ENCODE results near the gene GLYATL2.

GLYATL2 gene

GRCh38 chr11:58801302-58801701 lies 43.2 kb downstream of the GLYATL2 start:
- Histone ChIP-seq H3K9me3 (ENCODE audit: insufficient read depth, low read depth, low read length) (peaks cover 77% of the 10 kb centered on the region), H3K4me1 (ENCODE audit: insufficient read depth, low read length) (peaks cover 4% of the 10 kb centered on the region; the same call in 1 of the 2 replicates), H3K9ac (ENCODE audit: low read depth, low read length) (no peak overlapping the region), H3K27ac (ENCODE audit: low read depth, low read length) (no peak overlapping the region), H3K27me3 (ENCODE audit: insufficient read depth, low read length) (no peaks in the 10 kb centered on the region), H3K36me3 (ENCODE audit: insufficient read depth, low read length) (no peaks in the 10 kb centered on the region), H3K4me3 (ENCODE audit: low read length) (no peak overlapping the region)
- 76% methylated on average over 2 of the region's 2 CpGs for WGBS

- H3K36me3 ChIP-seq (ENCODE audit: insufficient read depth, low read length): no peaks in the 10 kb centered on the region
- H3K9me3 ChIP-seq (ENCODE audit: insufficient read depth, low read depth, low read length): peaks cover 74% of the 10 kb centered on the region
- peaks cover 4% of the 10 kb centered on the region; the same call in 1 of the 2 replicates for H3K4me1 ChIP-seq (ENCODE audit: insufficient read depth, low read length)
- no peaks in the 10 kb centered on the region for H3K27me3 ChIP-seq (ENCODE audit: insufficient read depth, low read length)
- no peak overlapping the region; the same call in 1 of the 2 replicates for H3K4me3 ChIP-seq (ENCODE audit: low read length)
- H3K9ac ChIP-seq (ENCODE audit: low read depth, low read length): no peak overlapping the region
- H3K27ac ChIP-seq (ENCODE audit: low read depth, low read length): no peak overlapping the region
- 82% methylated on average over 6 of the region's 6 CpGs for WGBS
Observed at GRCh38 chr11:58796333-58796732, 48.2 kb downstream of the GLYATL2 start.

GRCh38 chr11:58788355-58789023 lies 56.0 kb downstream of the GLYATL2 start:
- peaks cover 49% of the 10 kb centered on the region for H3K9me3 ChIP-seq (ENCODE audit: insufficient read depth, low read depth, low read length)
- no peak overlapping the region for H3K9ac ChIP-seq (ENCODE audit: low read depth, low read length)
- H3K4me1 ChIP-seq (ENCODE audit: insufficient read depth, low read length): no peaks in the 10 kb centered on the region
- WGBS: 69% methylated on average over 4 of the region's 4 CpGs
- H3K27ac ChIP-seq (ENCODE audit: low read depth, low read length): no peak overlapping the region
- no peaks in the 10 kb centered on the region for H3K36me3 ChIP-seq (ENCODE audit: insufficient read depth, low read length)
- H3K4me3 ChIP-seq (ENCODE audit: low read length): no peak overlapping the region
- no peaks in the 10 kb centered on the region for H3K27me3 ChIP-seq (ENCODE audit: insufficient read depth, low read length)

GRCh38 chr11:58787903-58788302 lies 56.6 kb downstream of the GLYATL2 start:
- H3K4me3 ChIP-seq (ENCODE audit: low read length): no peak overlapping the region
- H3K9ac ChIP-seq (ENCODE audit: low read depth, low read length): no peak overlapping the region
- no peaks in the 10 kb centered on the region for H3K27me3 ChIP-seq (ENCODE audit: insufficient read depth, low read length)
- peaks cover 46% of the 10 kb centered on the region for H3K9me3 ChIP-seq (ENCODE audit: insufficient read depth, low read depth, low read length)
- no peak overlapping the region for H3K27ac ChIP-seq (ENCODE audit: low read depth, low read length)
- H3K36me3 ChIP-seq (ENCODE audit: insufficient read depth, low read length): no peaks in the 10 kb centered on the region
- H3K4me1 ChIP-seq (ENCODE audit: insufficient read depth, low read length): no peaks in the 10 kb centered on the region

GRCh38 chr11:58786693-58787092 lies 57.8 kb downstream of the GLYATL2 start:
- WGBS: 87% methylated on average over 3 of the region's 3 CpGs
- no peaks in the 10 kb centered on the region for H3K4me1 ChIP-seq (ENCODE audit: insufficient read depth, low read length)
- H3K27me3 ChIP-seq (ENCODE audit: insufficient read depth, low read length): no peaks in the 10 kb centered on the region
- H3K36me3 ChIP-seq (ENCODE audit: insufficient read depth, low read length): no peaks in the 10 kb centered on the region
- H3K9me3 ChIP-seq (ENCODE audit: insufficient read depth, low read depth, low read length): peaks cover 46% of the 10 kb centered on the region
- no peak overlapping the region for H3K9ac ChIP-seq (ENCODE audit: low read depth, low read length)
- H3K4me3 ChIP-seq (ENCODE audit: low read length): no peak overlapping the region
- no peak overlapping the region for H3K27ac ChIP-seq (ENCODE audit: low read depth, low read length)

GRCh38 chr11:58784995-58785394 lies 59.5 kb downstream of the GLYATL2 start:
- Histone ChIP-seq H3K27ac (ENCODE audit: low read depth, low read length) (no peak overlapping the region), H3K9me3 (ENCODE audit: insufficient read depth, low read depth, low read length) (peaks cover 61% of the 10 kb centered on the region), H3K9ac (ENCODE audit: low read depth, low read length) (no peak overlapping the region), H3K27me3 (ENCODE audit: insufficient read depth, low read length) (no peaks in the 10 kb centered on the region), H3K4me1 (ENCODE audit: insufficient read depth, low read length) (no peaks in the 10 kb centered on the region), H3K36me3 (ENCODE audit: insufficient read depth, low read length) (no peaks in the 10 kb centered on the region), H3K4me3 (ENCODE audit: low read length) (no peak overlapping the region)
